Spinal cord (tissue), 10 donors: ENCODE data around the gene UBE2Q1. TPM values are rescaled to one million over a fixed set of nuclear protein-coding genes. Genes with fewer than 3 reads are reported as not detected.

Experiments
- DNase-seq, 6 donors: peaks; one replicate each; pipeline versions ENCODE4 v3.0.0 to v3.0.0-alpha.2; 2013 to 2015; ENCODE audit warnings: low spot score in 6 of 6, low read depth in 4 of 6
- H3K27ac ChIP-seq: one replicate; pipeline ENCODE4 v1.5.1; 2013; ENCODE audit warnings: low read depth, low read length, control low read depth
- H3K27me3 ChIP-seq: one replicate; pipeline ENCODE4 v1.6.1; 2013; ENCODE audit warnings: low read length; ENCODE audit not compliant: control insufficient read depth, insufficient read depth
- H3K36me3 ChIP-seq: one replicate; pipeline ENCODE4 v1.6.1; 2013; ENCODE audit warnings: low read length; ENCODE audit not compliant: control insufficient read depth, insufficient read depth
- H3K4me1 ChIP-seq: one replicate; pipeline ENCODE4 v1.6.1; 2013; ENCODE audit warnings: low read length; ENCODE audit not compliant: control insufficient read depth, insufficient read depth
- H3K4me3 ChIP-seq: one replicate; pipeline ENCODE4 v1.5.1; 2013; ENCODE audit warnings: low read depth, low read length, control low read depth
- H3K9me3 ChIP-seq: one replicate; pipeline ENCODE4 v1.6.1; 2013; ENCODE audit warnings: low read length; ENCODE audit not compliant: control insufficient read depth, insufficient read depth
- WGBS: methylation state at CpG from one replicate; pipeline ENCODE4 v1.1.5; 2013; ENCODE audit warnings: missing lambda C conversion rate; ENCODE audit not compliant: insufficient coverage; 5-methylcytosine and 5-hydroxymethylcytosine counted together
- polyA plus RNA-seq, 2 donors: library from polyadenylated mRNA; unstranded; fragments of 120-200 nt; gene quantifications; one replicate each; pipeline ENCODE4 v1.2.1, GENCODE V29; 2013; ENCODE audit not compliant: insufficient read length in 2 of 2
- total RNA-seq, 2 donors: library from RNA; depleted of rRNA in 1 of 2; stranded (reverse); fragments of 120-200 nt in 1 of 2; fragments of >200 nt in 1 of 2; gene quantifications; one replicate each; pipeline versions ENCODE4 v1.2.3 to v1.2.4, GENCODE V29; 2013 to 2014
- donor health status: healthy.

Gene UBE2Q1
- total and polyA plus RNA-seq, 4 donors: 21.1 to 111 (median 72.2) TPM

- Histone ChIP-seq H3K27me3 (no peaks in the 10 kb centered on the region), H3K4me3 (no peak overlapping the region), H3K36me3 (peaks cover 40% of the 10 kb centered on the region), H3K9me3 (no peaks in the 10 kb centered on the region), H3K27ac (no peak overlapping the region), H3K4me1 (peaks cover 22% of the 10 kb centered on the region)
- no peak for DNase-seq
- 14% methylated on average over 3 of the region's 4 CpGs for WGBS
Observed at GRCh38 chr1:154556422-154556821, 2.0 kb downstream of the UBE2Q1 start.

GRCh38 chr1:154553056-154554030, 5.1 kb downstream of the UBE2Q1 start:
- Histone ChIP-seq H3K36me3 (peaks cover 62% of the 10 kb centered on the region), H3K4me1 (peaks cover 13% of the 10 kb centered on the region), H3K9me3 (no peaks in the 10 kb centered on the region), H3K27ac (no peak overlapping the region), H3K4me3 (no peak overlapping the region), H3K27me3 (no peaks in the 10 kb centered on the region)
- no peak for DNase-seq
- WGBS: 95% methylated on average over 6 of the region's 12 CpGs

- Histone ChIP-seq H3K27ac (no peak overlapping the region), H3K4me3 (no peak overlapping the region), H3K4me1 (peaks cover 9% of the 10 kb centered on the region), H3K9me3 (no peaks in the 10 kb centered on the region), H3K36me3 (peaks cover 62% of the 10 kb centered on the region), H3K27me3 (no peaks in the 10 kb centered on the region)
- no peak for DNase-seq
- WGBS: 98% methylated on average over 6 of the region's 6 CpGs
Observed at GRCh38 chr1:154552036-154552435, 6.4 kb downstream of the UBE2Q1 start.

- H3K36me3 ChIP-seq: peaks cover 62% of the 10 kb centered on the region
- no peak for DNase-seq
- WGBS: 96% methylated on average over 3 of the region's 4 CpGs
Observed at GRCh38 chr1:154551474-154551873, 7.0 kb downstream of the UBE2Q1 start.

GRCh38 chr1:154550657-154551056, 7.8 kb downstream of the UBE2Q1 start:
- Histone ChIP-seq H3K4me1 (no peaks in the 10 kb centered on the region), H3K36me3 (peaks cover 60% of the 10 kb centered on the region), H3K27me3 (no peaks in the 10 kb centered on the region), H3K9me3 (no peaks in the 10 kb centered on the region), H3K4me3 (no peak overlapping the region), H3K27ac (no peak overlapping the region)
- no peak for DNase-seq
- WGBS: 82% methylated on average over 6 of the region's 6 CpGs

More at GRCh38 chr1:154551474-154551873, 7.0 kb downstream of the UBE2Q1 start:
- Histone ChIP-seq H3K4me3 (no peak overlapping the region), H3K27ac (no peak overlapping the region), H3K4me1 (peaks cover 7% of the 10 kb centered on the region), H3K27me3 (no peaks in the 10 kb centered on the region), H3K9me3 (no peaks in the 10 kb centered on the region)

- H3K4me3 ChIP-seq: no peak overlapping the region
- no peaks in the 10 kb centered on the region for H3K4me1 ChIP-seq
- 89% methylated on average over 3 of the region's 5 CpGs for WGBS
- H3K27ac ChIP-seq: no peak overlapping the region
- peaks cover 54% of the 10 kb centered on the region for H3K36me3 ChIP-seq
- no peak for DNase-seq
- no peaks in the 10 kb centered on the region for H3K27me3 ChIP-seq
- no peaks in the 10 kb centered on the region for H3K9me3 ChIP-seq
Observed at GRCh38 chr1:154550070-154550469, 8.4 kb downstream of the UBE2Q1 start.

- H3K36me3 ChIP-seq: peaks cover 46% of the 10 kb centered on the region
- H3K27me3 ChIP-seq: no peaks in the 10 kb centered on the region
- WGBS: 60% methylated on average over 1 of the region's 3 CpGs
- H3K4me1 ChIP-seq: no peaks in the 10 kb centered on the region
- H3K4me3 ChIP-seq: no peak overlapping the region
- no peak for DNase-seq
- no peak overlapping the region for H3K27ac ChIP-seq
- no peaks in the 10 kb centered on the region for H3K9me3 ChIP-seq
Observed at GRCh38 chr1:154549202-154549770, 9.2 kb downstream of the UBE2Q1 start.

GRCh38 chr1:154548028-154548427, 10.4 kb downstream of the UBE2Q1 start:
- Histone ChIP-seq H3K27ac (no peak overlapping the region), H3K4me1 (no peaks in the 10 kb centered on the region), H3K36me3 (peaks cover 37% of the 10 kb centered on the region), H3K9me3 (no peaks in the 10 kb centered on the region), H3K4me3 (no peak overlapping the region), H3K27me3 (no peaks in the 10 kb centered on the region)
- no peak for DNase-seq
- WGBS: no CpG with 5 or more reads among the region's 1 CpG

- no peak for DNase-seq
- no peak overlapping the region for H3K27ac ChIP-seq
- H3K4me3 ChIP-seq: no peak overlapping the region
- no peaks in the 10 kb centered on the region for H3K9me3 ChIP-seq
- H3K4me1 ChIP-seq: no peaks in the 10 kb centered on the region
- no peaks in the 10 kb centered on the region for H3K27me3 ChIP-seq
- peaks cover 29% of the 10 kb centered on the region for H3K36me3 ChIP-seq
- 70% methylated on average over 7 of the region's 11 CpGs for WGBS
Observed at GRCh38 chr1:154547105-154547732, 11.2 kb downstream of the UBE2Q1 start.
